ENCODE results near the gene NUP85. TPM values are rescaled to one million over a fixed set of nuclear protein-coding genes. Genes with fewer than 3 reads are reported as not detected.

NUP85 gene
- total RNA-seq, 3 donors from 2014 or later, result 37.1 to 40.2 (median 37.7) TPM

- Histone ChIP-seq H3K4me1 (peaks cover 0 to 12% of the 10 kb centered on the region in 2 donors), H3K4me3 (peak overlapping the region; percentile 89 to 100 (median 99)), H3K27ac (peak overlapping the region; percentile 97 to 99), H3K27me3 (no peaks in the 10 kb centered on the region), H3K9me3 (no peaks in the 10 kb centered on the region), H3K36me3 (no peaks in the 10 kb centered on the region)
- intact Hi-C loops (cut with DNase I; ENCODE audit: low total_unique reads), result no loop called here
- TF ChIP-seq POLR2A (IDR thresholded peaks at IDR 0.05) (no peak), POLR2AphosphoS5 (IDR thresholded peaks at IDR 0.05) (no peak)
- TF ChIP-seq, protein P1, sequence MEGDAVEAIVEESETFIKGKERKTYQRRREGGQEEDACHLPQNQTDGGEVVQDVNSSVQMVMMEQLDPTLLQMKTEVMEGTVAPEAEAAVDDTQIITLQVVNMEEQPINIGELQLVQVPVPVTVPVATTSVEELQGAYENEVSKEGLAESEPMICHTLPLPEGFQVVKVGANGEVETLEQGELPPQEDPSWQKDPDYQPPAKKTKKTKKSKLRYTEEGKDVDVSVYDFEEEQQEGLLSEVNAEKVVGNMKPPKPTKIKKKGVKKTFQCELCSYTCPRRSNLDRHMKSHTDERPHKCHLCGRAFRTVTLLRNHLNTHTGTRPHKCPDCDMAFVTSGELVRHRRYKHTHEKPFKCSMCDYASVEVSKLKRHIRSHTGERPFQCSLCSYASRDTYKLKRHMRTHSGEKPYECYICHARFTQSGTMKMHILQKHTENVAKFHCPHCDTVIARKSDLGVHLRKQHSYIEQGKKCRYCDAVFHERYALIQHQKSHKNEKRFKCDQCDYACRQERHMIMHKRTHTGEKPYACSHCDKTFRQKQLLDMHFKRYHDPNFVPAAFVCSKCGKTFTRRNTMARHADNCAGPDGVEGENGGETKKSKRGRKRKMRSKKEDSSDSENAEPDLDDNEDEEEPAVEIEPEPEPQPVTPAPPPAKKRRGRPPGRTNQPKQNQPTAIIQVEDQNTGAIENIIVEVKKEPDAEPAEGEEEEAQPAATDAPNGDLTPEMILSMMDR (IDR thresholded peaks at IDR 0.05), result no peak
- no peak for DNase-seq (ENCODE audit: low spot score in 2 of 2)
Observed at GRCh38 chr17:75260641-75261335, 55.3 kb downstream of the NUP85 start.

DNA sequence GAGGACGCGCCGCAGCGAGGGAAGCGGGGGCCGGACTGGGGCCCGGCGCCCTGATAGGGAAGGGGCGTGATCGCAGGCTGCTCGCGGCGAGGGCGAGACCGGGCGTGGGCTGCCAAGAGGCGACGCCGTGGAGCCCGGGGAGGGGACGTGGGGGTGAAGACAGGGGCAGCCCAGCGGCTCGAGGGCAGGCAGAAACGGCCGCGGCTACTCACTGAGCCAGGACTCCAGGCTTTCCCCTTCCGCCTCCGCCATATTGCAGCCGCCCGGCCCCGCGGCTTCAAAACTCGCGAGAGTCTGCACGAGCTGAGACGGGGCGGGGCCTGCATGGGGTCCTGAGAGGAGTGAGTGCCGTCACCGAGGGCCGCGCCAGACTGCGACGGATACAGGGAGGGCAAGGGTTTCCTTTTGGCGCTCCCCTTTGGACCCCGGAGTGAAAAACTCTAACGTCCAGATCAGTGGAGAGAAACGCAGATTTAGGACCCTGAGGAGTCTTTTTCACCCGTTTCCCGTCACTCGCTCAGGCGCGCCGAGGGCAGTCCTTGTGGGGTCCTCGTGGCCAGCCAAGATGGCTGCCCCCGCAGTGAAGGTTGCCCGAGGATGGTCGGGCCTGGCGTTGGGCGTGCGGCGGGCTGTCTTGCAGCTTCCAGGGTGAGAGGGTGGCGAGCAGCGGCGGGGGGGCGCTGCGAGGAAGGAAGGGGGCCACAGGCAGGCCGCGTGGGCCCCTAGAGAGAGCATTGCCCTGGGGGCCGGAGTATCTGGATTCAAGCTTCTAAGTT, 56.0 kb downstream of the NUP85 start, which contains the start of the genes GGA3 and MRPS7:
Gene GGA3 (minus strand): TSS at position 271 of the 776 bp plus-strand sequence. CDS start 19 bp downstream, at position 252.
Gene MRPS7 (plus strand): TSS at position 544 of the 776 bp plus-strand sequence. CDS start 22 bp downstream, at position 566.
- peak; percentile 68 to 93 (median 91) for TF ChIP-seq POLR2AphosphoS5 (IDR thresholded peaks at IDR 0.05)
- TF ChIP-seq, protein P1 (IDR thresholded peaks at IDR 0.05), result peak in 1 of 3 donors; percentile 6
- TF ChIP-seq POLR2A (IDR thresholded peaks at IDR 0.05), result peak; percentile 59
- DNase-seq (ENCODE audit: low spot score in 2 of 2), result peak; percentile 95 to 96
- H3K9me3 ChIP-seq, result no peaks in the 10 kb centered on the region
- H3K27me3 ChIP-seq, result no peaks in the 10 kb centered on the region
- peak within 1 kb of the TSS; percentile 89 to 100 (median 99) for H3K4me3 ChIP-seq
- no peaks in the 10 kb centered on the region for H3K36me3 ChIP-seq
- peak within 1 kb of the TSS; percentile 97 to 99 for H3K27ac ChIP-seq
- H3K4me1 ChIP-seq, result peaks cover 0 to 12% of the 10 kb centered on the region in 2 donors
- intact Hi-C loops (cut with DNase I; ENCODE audit: low total_unique reads), result no loop called here

GRCh38 chr17:75262112-75262606, 56.7 kb downstream of the NUP85 start:
- peak overlapping the region; percentile 97 to 99 for H3K27ac ChIP-seq
- H3K9me3 ChIP-seq, result no peaks in the 10 kb centered on the region
- no peaks in the 10 kb centered on the region for H3K36me3 ChIP-seq
- peak overlapping the region; percentile 89 to 100 (median 99) for H3K4me3 ChIP-seq
- no peaks in the 10 kb centered on the region for H3K27me3 ChIP-seq
- DNase-seq (ENCODE audit: low spot score in 2 of 2), result no peak
- TF ChIP-seq, protein P1 (IDR thresholded peaks at IDR 0.05), result no peak
- no peak for TF ChIP-seq POLR2AphosphoS5 (IDR thresholded peaks at IDR 0.05)
- no peak for TF ChIP-seq POLR2A (IDR thresholded peaks at IDR 0.05)
- intact Hi-C loops (cut with DNase I; ENCODE audit: low total_unique reads), result no loop called here
- H3K4me1 ChIP-seq, result peaks cover 0 to 12% of the 10 kb centered on the region in 2 donors

GRCh38 chr17:75263055-75263454, 57.6 kb downstream of the NUP85 start:
- no peak for TF ChIP-seq POLR2AphosphoS5 (IDR thresholded peaks at IDR 0.05)
- TF ChIP-seq, protein P1 (IDR thresholded peaks at IDR 0.05), result no peak
- TF ChIP-seq POLR2A (IDR thresholded peaks at IDR 0.05), result no peak
- no peaks in the 10 kb centered on the region for H3K27me3 ChIP-seq
- H3K27ac ChIP-seq, result no peak overlapping the region
- H3K36me3 ChIP-seq, result no peaks in the 10 kb centered on the region
- H3K4me1 ChIP-seq, result peaks cover 0 to 12% of the 10 kb centered on the region in 2 donors
- no peaks in the 10 kb centered on the region for H3K9me3 ChIP-seq
- intact Hi-C loops (cut with DNase I; ENCODE audit: low total_unique reads), result no loop called here
- H3K4me3 ChIP-seq, result no peak overlapping the region
- DNase-seq (ENCODE audit: low spot score in 2 of 2), result no peak
